ENCODE measurements around the gene PFAS. TPM values are rescaled to one million over a fixed set of nuclear protein-coding genes. Genes with fewer than 3 reads are reported as not detected.

The PFAS gene
- total RNA-seq, 2 experiments from 2014 or later = 75.1 to 113 TPM

DNA sequence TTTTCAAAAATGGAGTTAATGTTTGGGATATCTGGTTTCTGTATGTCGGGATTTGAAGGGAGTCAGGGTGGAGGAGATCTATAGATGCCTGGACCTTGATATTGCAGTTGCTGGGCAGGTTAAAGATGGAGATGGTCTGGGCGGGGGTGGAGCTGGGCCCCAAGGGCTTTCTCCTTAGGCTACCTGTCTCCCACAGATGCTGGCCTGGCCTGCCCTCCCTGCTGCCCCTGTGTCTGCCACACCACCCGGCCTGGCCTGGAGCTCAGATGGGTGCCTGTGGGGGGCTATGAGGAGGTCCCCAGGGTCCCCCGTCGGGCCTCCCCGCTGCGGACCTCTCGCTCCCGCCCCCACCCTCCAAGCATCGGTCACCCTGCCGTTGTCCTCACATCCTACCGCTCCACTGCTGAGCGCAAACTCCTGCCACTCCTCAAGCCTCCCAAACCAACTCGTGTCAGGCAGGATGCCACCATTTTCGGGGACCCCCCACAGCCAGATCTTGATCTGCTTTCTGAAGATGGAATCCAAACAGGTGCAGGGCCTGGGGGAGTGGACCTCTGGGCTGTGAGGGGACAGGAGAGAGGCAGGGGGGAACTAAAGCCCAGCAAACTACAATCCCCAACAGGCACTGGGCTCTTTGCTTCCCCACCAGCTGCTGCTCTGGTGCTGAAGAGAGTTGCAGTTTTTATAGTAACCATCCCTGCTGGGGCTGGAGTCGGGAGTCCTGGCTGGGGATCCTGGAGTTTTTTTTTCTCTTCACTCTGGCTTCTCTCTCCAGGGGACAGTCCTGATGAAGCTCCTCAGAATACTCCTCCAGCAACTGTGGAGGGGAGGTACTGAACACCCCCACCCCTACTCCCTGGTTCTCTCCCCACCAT lies 63.9 kb downstream of the PFAS start:
- Mint-ChIP-seq H3K9me3 (ENCODE audit: low read depth) (no peaks in the 10 kb centered on the region), H3K27me3 (peaks cover 18% of the 10 kb centered on the region), H3K27ac (no peak overlapping the region), H3K36me3 (no peaks in the 10 kb centered on the region), H3K4me3 (no peak overlapping the region), H3K4me1 (no peaks in the 10 kb centered on the region)
- DNase-seq (no peak), ATAC-seq (no peak)
- CTCF ChIA-PET = interaction anchor here (0.8 kb wide), 1 partner anchor 305 kb away, joined by 3 read pairs; no protein-coding TSS in a partner anchor

DNA sequence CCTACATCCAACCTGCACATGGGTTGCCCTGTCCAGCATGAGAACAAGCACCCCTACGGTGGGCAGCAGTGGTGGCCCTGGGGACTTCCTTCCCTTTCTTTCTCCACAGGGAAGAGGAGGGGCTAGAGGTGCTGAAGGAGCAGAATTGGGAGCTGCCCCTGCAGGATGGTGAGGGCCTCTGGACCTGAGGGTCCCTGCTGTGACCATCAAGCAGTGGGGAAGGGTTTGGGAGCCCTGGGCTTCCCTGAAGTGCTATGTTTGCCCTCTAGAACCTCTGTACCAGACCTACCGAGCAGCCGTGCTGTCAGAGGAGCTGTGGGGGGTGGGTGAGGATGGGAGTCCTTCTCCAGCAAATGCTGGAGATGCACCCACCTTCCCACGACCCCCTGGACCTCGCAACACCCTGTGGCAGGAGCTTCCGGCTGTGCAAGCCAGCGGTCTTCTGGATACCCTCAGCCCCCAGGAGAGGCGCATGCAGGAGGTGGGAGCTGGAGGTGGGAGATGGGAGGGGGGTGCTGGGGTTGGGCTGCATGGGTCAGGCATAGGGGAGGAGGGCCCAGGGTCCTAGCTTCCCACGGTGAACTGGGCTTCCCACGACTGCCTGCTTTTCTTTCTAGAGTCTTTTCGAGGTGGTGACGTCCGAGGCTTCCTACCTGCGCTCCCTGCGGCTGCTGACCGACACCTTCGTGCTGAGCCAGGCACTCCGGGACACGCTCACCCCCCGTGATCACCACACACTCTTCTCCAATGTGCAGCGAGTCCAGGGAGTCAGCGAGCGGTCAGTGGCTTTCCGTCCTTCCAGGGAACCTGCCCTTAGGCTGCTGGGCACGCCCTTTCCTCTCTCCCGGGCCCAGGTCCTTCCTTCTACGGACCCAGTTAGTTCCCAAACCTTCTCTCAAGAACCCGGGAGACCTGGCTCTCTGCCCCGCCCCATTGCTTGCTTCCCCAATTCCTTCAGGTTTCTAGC lies 66.0 kb downstream of the PFAS start:
- Mint-ChIP-seq H3K27me3 (peaks cover 18% of the 10 kb centered on the region), H3K4me1 (no peaks in the 10 kb centered on the region), H3K27ac (no peak overlapping the region), H3K4me3 (no peak overlapping the region), H3K36me3 (no peaks in the 10 kb centered on the region), H3K9me3 (ENCODE audit: low read depth) (no peaks in the 10 kb centered on the region)
- CTCF ChIA-PET = interaction anchor here (0.8 to 1.8 kb wide), 2 partner anchors 11 to 679 kb away, joined by 3 to 6 read pairs; no protein-coding TSS in a partner anchor
- no peak for DNase-seq
- ATAC-seq = no peak

DNA sequence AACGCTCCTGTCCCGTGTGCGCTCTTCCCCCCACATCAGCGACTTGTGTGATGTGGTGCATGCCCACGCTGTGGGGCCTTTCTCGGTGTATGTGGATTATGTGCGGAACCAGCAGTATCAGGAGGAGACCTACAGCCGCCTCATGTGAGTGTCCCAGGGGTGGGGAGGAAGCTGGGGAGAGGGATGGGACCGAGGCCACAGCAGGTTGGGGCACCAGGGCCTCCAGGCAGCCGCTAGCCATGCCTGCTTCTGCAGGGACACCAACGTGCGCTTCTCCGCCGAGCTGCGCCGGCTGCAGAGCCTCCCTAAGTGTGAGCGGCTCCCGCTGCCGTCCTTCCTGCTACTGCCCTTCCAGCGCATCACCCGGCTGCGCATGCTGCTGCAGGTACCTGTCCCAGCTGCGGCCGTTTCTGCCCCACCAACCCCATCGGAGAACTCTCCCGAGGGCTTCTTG lies 66.7 kb downstream of the PFAS start:
- DNase-seq (no peak), ATAC-seq (no peak)
- Mint-ChIP-seq H3K27me3 (peaks cover 18% of the 10 kb centered on the region), H3K4me1 (no peaks in the 10 kb centered on the region), H3K27ac (no peak overlapping the region), H3K9me3 (ENCODE audit: low read depth) (no peaks in the 10 kb centered on the region), H3K4me3 (no peak overlapping the region), H3K36me3 (no peaks in the 10 kb centered on the region)
- CTCF ChIA-PET = interaction anchor here (0.6 kb wide), 1 partner anchor 335 kb away, joined by 3 read pairs; no protein-coding TSS in a partner anchor

DNA sequence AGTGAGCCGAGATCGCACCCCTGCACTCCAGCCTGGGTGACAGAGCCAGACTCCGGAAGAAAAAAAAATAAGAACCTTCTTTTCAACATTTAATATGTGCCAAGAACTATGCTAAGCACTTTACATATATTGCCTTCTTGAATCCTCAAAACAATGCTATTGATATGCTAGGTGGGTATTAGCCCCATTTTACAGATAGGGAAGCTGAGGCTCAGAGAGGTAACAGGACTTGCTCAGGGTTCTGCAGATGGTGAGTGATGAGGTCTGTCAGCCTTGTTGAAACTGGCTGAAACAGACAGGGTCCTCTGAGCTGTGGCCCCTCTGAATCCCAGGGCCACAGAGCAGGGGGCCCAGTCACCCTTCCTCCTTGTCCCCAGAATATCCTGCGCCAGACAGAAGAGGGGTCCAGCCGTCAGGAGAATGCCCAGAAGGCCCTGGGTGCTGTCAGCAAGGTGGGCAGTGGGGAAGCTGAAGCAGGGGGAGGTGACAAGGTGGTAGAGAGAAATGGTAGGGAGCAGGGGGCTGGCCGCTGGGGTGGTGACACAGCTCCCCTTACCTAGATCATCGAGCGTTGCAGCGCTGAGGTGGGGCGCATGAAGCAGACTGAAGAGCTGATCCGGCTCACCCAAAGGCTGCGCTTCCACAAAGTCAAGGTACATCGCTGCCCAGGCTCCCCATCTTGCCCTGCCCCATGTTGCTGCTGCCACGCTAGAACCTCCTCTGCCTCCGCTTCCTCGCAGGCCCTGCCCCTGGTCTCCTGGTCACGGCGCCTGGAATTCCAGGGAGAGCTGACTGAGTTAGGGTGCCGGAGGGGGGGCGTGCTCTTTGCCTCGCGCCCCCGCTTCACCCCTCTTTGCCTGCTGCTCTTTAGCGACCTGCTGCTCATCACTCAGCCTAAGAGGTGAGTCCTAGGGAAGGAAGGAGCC lies 69.2 kb downstream of the PFAS start:
- H3K4me3 Mint-ChIP-seq = no peak overlapping the region
- DNase-seq (no peak), ATAC-seq (no peak)
- no peaks in the 10 kb centered on the region for H3K9me3 Mint-ChIP-seq (ENCODE audit: low read depth)
- no peaks in the 10 kb centered on the region for H3K36me3 Mint-ChIP-seq
- no peaks in the 10 kb centered on the region for H3K4me1 Mint-ChIP-seq
- CTCF ChIA-PET = interaction anchor here (1.1 kb wide), 1 partner anchor 9 kb away, joined by 3 read pairs; no protein-coding TSS in a partner anchor
- H3K27ac Mint-ChIP-seq = no peak overlapping the region
- peaks cover 23% of the 10 kb centered on the region for H3K27me3 Mint-ChIP-seq

Other genes with a start within 250 kb of the PFAS start
- not detected for gene GUCY2D, start 246.7 kb upstream of the PFAS start, total RNA-seq
- gene ALOX15B, start 210.2 kb upstream of the PFAS start, total RNA-seq = not detected
- gene ALOX12B, start 161.6 kb upstream of the PFAS start, total RNA-seq = under 1 TPM; 0.42 to 0.64 TPM
- gene ALOXE3, start 130.8 kb upstream of the PFAS start, total RNA-seq = not detected
- gene HES7, start 125.2 kb upstream of the PFAS start, total RNA-seq = 1 to 10 TPM; 1.2 TPM
- gene PER1, start 96.9 kb upstream of the PFAS start, total RNA-seq = 10 to 100 TPM; 47.3 to 56.4 TPM
- 10 to 100 TPM; 47.6 to 68.9 TPM for gene VAMP2, start 86.3 kb upstream of the PFAS start, total RNA-seq
- 10 to 100 TPM; 29.9 to 61.0 TPM for gene TMEM107, start 72.9 kb upstream of the PFAS start, total RNA-seq
- 10 to 100 TPM; 14.9 to 16.8 TPM for gene BORCS6, start 59.1 kb upstream of the PFAS start, total RNA-seq
- gene AURKB, start 38.7 kb upstream of the PFAS start, total RNA-seq = 100 to 1,000 TPM; 197 to 234 TPM
- 10 to 100 TPM; 76.7 to 82.0 TPM for gene CTC1, start 1.2 kb upstream of the PFAS start, total RNA-seq
- gene RANGRF, start 39.4 kb downstream of the PFAS start, total RNA-seq = 10 to 100 TPM; 53.8 to 63.6 TPM
- gene SLC25A35, start 46.1 kb downstream of the PFAS start, total RNA-seq = 10 to 100 TPM; 10.8 to 11.6 TPM
- gene ARHGEF15, start 61.0 kb downstream of the PFAS start, total RNA-seq = not detected
- not detected for gene ODF4, start 90.6 kb downstream of the PFAS start, total RNA-seq
- gene RPL26, start 133.9 kb downstream of the PFAS start, total RNA-seq = 1,000 to 10,000 TPM; 1,612 to 1,903 TPM
- gene RNF222, start 148.5 kb downstream of the PFAS start, total RNA-seq = under 1 TPM; 0.12 to 0.20 TPM
- gene NDEL1, start 186.6 kb downstream of the PFAS start, total RNA-seq = 10 to 100 TPM; 58.8 to 59.0 TPM